ENCODE data around the gene IL20RA. TPM values are rescaled to one million over a fixed set of nuclear protein-coding genes. Genes with fewer than 3 reads are reported as not detected.

Gene IL20RA
- total and polyA plus RNA-seq, 2 donors (not counting 3 experiments of a cell fraction or from before 2014, with no cell fraction given): not detected

DNA sequence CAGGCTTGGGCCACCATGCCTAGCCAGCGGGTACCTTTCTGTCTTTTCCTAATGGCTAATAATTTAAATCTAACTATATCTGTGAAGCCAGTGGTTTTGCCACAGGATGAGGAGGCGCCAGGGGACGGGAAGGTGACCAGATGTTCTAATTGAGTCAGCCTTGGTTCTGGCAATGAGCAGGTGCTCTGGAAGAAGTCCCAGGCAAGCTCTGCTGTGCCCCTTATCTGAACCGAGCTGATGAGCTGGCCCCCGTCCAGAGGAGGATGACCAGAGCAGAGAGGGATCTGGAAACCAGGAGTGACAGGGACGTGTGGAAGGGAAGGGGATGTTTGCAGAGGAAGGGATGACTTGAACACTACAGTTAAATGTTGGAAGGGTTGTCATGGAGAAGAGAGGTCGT lies 75.9 kb downstream of the IL20RA start:
- BruUV-seq (replicated peaks): no TSS peak
- Histone ChIP-seq H3K9me3 (replicated peaks; ENCODE audit: control insufficient read depth, insufficient read depth, low read length) (no peaks in the 10 kb centered on the region), H3K36me3 (ENCODE audit: control insufficient read depth in 2 of 2, extremely low read depth in 1 of 2, insufficient read depth in 2 of 2, low read length in 2 of 2) (no peaks in the 10 kb centered on the region), H3K4me2 (ENCODE audit: insufficient read depth, low read length) (no peak overlapping the region), H3K27me3 (ENCODE audit: control insufficient read depth in 2 of 2, insufficient read depth in 2 of 2, low read length in 2 of 2) (peaks cover 0 to 5% of the 10 kb centered on the region in 2 experiments), H3K4me1 (ENCODE audit: control insufficient read depth, extremely low read depth, insufficient read depth, low read length) (no peaks in the 10 kb centered on the region), H4K20me1 (replicated peaks; ENCODE audit: control insufficient read depth, extremely low read depth, insufficient read depth, low read length) (no peaks in the 10 kb centered on the region), H3K27ac (ENCODE audit: insufficient read depth, low read depth, low read length) (no peak overlapping the region), H3K79me2 (ENCODE audit: control insufficient read depth, insufficient read depth, low read length) (no peaks in the 10 kb centered on the region), H3K9me1 (replicated peaks; ENCODE audit: control insufficient read depth, extremely low read depth, insufficient read depth, low read length) (no peaks in the 10 kb centered on the region), H3K9ac (replicated peaks; ENCODE audit: extremely low read depth, insufficient read depth, low read length) (no peak overlapping the region), H3K4me3 (replicated peaks in 1 of 3; ENCODE audit: insufficient read depth in 1 of 3, low read depth in 1 of 3, low read length in 3 of 3) (no peak overlapping the region), H2AFZ (ENCODE audit: low read depth, low read length) (no peak overlapping the region)
- ChIA-PET POLR2A (no interaction called here), CTCF (interaction anchor here (1.0 to 1.9 kb wide), 4 partner anchors 10 to 673 kb away, joined by 4 to 8 read pairs (median 8); no protein-coding TSS in a partner anchor)
- DNase-seq (ENCODE audit: low read depth, low spot score) (no peak), FAIRE-seq (no peak)
- intact Hi-C loops (cut with micrococcal nuclease): loop anchor here (1.0 kb wide), 3 partner anchors 45 to 672 kb away; no protein-coding TSS in a partner anchor
- TF ChIP-seq, protein P1, sequence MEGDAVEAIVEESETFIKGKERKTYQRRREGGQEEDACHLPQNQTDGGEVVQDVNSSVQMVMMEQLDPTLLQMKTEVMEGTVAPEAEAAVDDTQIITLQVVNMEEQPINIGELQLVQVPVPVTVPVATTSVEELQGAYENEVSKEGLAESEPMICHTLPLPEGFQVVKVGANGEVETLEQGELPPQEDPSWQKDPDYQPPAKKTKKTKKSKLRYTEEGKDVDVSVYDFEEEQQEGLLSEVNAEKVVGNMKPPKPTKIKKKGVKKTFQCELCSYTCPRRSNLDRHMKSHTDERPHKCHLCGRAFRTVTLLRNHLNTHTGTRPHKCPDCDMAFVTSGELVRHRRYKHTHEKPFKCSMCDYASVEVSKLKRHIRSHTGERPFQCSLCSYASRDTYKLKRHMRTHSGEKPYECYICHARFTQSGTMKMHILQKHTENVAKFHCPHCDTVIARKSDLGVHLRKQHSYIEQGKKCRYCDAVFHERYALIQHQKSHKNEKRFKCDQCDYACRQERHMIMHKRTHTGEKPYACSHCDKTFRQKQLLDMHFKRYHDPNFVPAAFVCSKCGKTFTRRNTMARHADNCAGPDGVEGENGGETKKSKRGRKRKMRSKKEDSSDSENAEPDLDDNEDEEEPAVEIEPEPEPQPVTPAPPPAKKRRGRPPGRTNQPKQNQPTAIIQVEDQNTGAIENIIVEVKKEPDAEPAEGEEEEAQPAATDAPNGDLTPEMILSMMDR (IDR thresholded peaks at IDR 0.05; ENCODE audit: extremely low read depth in 1 of 2, insufficient read depth in 1 of 2, low read depth in 1 of 2, low read length in 2 of 2): no peak
- TF ChIP-seq EZH2 (IDR thresholded peaks at IDR 0.05; ENCODE audit: borderline replicate concordance, low read depth, low read length, severe bottlenecking): no peak
- no peak for TF ChIP-seq GATA2 (IDR thresholded peaks at IDR 0.05; ENCODE audit: insufficient read depth, insufficient read length, low read depth, low read length)
- TF ChIP-seq POLR2A (IDR thresholded peaks at IDR 0.05; ENCODE audit: low read depth, low read length): no peak
- TF ChIP-seq POLR2AphosphoS5 (IDR thresholded peaks at IDR 0.05; ENCODE audit: insufficient read depth, low read depth, low read length): no peak
- no peak for TF ChIP-seq MYC (IDR thresholded peaks at IDR 0.05; ENCODE audit: low read depth, low read length)
- no peak for TF ChIP-seq JUN (IDR thresholded peaks at IDR 0.05; ENCODE audit: borderline replicate concordance, insufficient read depth, insufficient read length, low read depth)
- TF ChIP-seq FOS (IDR thresholded peaks at IDR 0.05; ENCODE audit: borderline replicate concordance, insufficient read depth, low read length): no peak
- TF ChIP-seq, protein P2, sequence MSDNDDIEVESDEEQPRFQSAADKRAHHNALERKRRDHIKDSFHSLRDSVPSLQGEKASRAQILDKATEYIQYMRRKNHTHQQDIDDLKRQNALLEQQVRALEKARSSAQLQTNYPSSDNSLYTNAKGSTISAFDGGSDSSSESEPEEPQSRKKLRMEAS (IDR thresholded peaks at IDR 0.05; ENCODE audit: insufficient read depth, insufficient read length): no peak
- dilution Hi-C loops (cut with MboI; ENCODE audit: extremely low pct_ligation_motif_present, low sequenced_read_pairs): no loop called here

Measured in endothelial cell of umbilical vein (primary cell).